GM23338 (cell line): ENCODE data around the gene ZBTB5.

ENCODE experiments used
- CTCF ChIP-seq, 2 experiments: fragments of 200-600 bp in 1 of 2; sonication (generic) in 1 of 2; conservative IDR thresholded peaks; 2 replicates each; pipeline versions ENCODE4 v1.5.1 to v1.6.1; 2016 to 2017; ENCODE audit warnings: antibody characterized with exemption in 2 of 2, low read depth in 2 of 2, mild to moderate bottlenecking in 2 of 2, moderate library complexity in 1 of 2
- TF ChIP-seq, protein P1 (sequence below): IDR thresholded peaks from one replicate; pipeline ENCODE4 v1.6.1; 2018; ENCODE audit warnings: antibody characterized with exemption; ENCODE audit not compliant: unreplicated experiment

DNA sequence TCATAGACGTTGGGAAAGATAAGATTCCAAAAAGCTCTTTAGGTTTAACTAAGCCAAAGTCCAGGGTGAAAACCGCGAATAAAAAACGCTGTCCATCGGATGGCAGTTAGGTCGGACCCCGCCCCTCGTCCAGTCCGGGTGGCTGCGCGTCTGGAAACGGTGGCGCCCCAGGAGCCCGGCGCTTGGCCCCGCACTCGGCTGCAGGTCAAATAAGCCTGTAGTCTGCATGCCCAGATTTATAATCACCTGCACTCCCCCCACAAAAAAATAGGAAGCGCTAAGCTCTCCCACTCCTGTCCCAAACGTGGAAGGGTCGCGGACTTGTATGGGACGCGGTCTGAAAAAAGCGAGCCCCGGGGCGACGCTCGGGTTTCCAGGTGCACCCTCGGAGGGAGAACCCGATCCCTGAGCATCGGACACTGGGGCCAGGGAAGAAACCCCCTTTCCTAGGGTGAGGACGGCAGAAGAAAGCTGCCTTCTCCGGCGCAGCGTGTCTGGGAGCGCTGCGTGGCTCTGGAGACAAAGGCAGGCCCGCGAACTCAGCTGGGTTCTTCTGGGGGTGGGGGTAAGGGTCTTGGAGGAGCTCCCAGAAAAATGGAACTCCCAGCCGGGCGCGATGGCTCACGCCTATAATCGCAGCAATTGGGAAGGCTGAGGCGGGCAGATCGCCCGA lies 923 bp upstream of the ZBTB5 start:
- TF ChIP-seq, protein P1, sequence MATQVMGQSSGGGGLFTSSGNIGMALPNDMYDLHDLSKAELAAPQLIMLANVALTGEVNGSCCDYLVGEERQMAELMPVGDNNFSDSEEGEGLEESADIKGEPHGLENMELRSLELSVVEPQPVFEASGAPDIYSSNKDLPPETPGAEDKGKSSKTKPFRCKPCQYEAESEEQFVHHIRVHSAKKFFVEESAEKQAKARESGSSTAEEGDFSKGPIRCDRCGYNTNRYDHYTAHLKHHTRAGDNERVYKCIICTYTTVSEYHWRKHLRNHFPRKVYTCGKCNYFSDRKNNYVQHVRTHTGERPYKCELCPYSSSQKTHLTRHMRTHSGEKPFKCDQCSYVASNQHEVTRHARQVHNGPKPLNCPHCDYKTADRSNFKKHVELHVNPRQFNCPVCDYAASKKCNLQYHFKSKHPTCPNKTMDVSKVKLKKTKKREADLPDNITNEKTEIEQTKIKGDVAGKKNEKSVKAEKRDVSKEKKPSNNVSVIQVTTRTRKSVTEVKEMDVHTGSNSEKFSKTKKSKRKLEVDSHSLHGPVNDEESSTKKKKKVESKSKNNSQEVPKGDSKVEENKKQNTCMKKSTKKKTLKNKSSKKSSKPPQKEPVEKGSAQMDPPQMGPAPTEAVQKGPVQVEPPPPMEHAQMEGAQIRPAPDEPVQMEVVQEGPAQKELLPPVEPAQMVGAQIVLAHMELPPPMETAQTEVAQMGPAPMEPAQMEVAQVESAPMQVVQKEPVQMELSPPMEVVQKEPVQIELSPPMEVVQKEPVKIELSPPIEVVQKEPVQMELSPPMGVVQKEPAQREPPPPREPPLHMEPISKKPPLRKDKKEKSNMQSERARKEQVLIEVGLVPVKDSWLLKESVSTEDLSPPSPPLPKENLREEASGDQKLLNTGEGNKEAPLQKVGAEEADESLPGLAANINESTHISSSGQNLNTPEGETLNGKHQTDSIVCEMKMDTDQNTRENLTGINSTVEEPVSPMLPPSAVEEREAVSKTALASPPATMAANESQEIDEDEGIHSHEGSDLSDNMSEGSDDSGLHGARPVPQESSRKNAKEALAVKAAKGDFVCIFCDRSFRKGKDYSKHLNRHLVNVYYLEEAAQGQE = no peak
- no peak for TF ChIP-seq CTCF (conservative IDR thresholded peaks at IDR 0.05; ENCODE audit: low read depth in 2 of 2)
